HG02981 (cell line): Measurements from ENCODE around the gene RHBDF1.

Experiments
- ATAC-seq: cut with Tn5 transposase; IDR thresholded peaks from one replicate; pipeline ENCODE4 v1.9.1; 2021; ENCODE audit warnings: mild to moderate bottlenecking, moderate library complexity; ENCODE audit not compliant: unreplicated experiment

RHBDF1 gene

DNA sequence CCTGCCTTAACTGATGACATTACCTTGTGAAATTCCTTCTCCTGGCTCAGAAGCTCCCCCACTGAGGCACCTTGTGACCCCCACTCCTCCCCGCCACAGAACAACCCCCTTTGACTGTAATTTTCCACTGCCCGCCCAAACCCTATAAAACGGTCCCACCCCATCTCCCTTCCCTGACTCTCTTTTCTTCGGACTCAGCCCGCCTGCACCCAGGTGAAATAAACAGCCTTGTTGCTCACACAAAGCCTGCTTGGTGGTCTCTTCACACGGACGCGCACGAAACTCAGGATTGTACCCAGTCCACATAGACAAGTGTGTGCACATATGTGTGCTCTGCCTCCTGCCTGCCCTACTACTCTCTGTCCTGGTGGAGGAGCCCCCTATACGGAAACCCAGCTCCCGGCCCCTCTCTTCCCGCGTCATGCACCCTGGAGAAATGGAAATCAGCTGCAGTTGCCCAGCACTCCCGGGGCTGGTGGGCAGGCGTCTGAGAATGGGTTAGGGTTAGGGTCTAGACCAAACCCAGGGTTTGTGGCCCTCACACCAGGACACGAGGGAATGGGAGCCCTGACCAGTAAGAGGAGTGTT is 2.4 kb upstream of the RHBDF1 start:
- ATAC-seq: no peak

DNA sequence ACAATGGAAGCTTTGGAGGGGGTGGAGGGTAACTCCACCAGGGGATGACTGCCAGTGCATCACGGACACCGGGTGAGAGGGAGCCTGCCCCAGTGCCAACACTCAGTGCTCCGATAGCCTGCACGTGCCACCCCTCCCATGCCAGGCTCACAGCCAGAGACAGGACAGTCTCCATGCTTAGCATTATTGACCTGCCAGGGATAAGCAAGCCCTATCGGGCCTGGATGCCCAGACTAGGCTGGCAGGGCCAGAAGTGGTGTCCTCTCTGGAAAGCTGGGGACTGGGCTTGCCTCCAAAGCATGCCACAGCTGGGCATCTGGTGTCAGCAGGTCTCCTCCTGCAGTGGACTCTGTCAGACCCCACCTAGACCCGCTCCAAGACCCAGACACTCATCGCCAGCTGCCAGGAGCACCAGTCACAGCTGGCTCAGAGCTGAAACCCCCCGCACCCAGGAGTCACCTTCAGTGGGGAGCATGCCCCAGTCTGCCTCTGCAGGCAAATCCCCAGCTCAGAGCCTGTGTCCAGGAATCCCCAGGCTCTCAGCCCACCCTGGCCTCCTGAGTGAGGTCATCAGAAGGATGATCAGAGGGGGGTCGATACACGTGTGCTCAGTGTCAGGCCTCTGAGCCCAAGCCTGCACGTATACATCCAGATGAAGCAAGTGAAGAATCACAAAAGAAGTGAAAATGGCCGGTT is 1.8 kb upstream of the RHBDF1 start:
- ATAC-seq: no peak

GRCh38 chr16:71540-72401 is 660 bp downstream of the RHBDF1 start:
- no peak for ATAC-seq

DNA sequence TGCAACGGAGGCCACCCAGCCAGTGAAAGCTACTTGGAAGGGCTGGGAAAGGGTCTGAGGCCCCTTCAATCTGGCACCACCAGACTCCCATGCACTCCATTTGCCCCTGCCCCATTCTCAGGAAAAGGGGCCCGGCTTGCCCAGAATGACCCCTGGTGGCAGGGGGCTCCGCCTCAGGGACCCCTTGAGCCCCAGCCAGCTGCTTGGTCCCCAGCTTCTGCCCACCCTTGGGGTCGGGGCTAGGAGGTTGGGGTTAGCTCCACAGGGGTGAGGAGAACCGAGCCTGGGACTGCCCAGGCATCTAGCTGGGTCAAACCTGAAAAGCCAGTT is 1.3 kb downstream of the RHBDF1 start:
- no peak for ATAC-seq

DNA sequence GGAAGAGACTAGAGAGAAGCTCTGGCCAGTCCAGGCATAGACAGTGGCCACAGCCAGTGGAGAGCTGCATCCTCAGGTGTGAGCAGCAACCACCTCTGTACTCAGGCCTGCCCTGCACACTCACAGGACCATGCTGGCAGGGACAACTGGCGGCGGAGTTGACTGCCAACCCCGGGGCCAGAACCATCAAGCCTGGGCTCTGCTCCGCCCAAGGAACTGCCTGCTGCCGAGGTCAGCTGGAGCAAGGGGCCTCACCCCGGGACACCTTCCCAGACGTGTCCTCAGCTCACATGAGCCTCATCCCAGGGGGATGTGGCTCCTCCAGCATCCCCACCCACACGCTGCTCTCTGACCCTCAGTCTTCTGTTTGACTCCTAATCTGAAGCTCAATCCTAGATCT is 3.2 kb downstream of the RHBDF1 start:
- ATAC-seq: no peak

- no peak for ATAC-seq
Measured at GRCh38 chr16:67884-68789, 4.3 kb downstream of the RHBDF1 start.

DNA sequence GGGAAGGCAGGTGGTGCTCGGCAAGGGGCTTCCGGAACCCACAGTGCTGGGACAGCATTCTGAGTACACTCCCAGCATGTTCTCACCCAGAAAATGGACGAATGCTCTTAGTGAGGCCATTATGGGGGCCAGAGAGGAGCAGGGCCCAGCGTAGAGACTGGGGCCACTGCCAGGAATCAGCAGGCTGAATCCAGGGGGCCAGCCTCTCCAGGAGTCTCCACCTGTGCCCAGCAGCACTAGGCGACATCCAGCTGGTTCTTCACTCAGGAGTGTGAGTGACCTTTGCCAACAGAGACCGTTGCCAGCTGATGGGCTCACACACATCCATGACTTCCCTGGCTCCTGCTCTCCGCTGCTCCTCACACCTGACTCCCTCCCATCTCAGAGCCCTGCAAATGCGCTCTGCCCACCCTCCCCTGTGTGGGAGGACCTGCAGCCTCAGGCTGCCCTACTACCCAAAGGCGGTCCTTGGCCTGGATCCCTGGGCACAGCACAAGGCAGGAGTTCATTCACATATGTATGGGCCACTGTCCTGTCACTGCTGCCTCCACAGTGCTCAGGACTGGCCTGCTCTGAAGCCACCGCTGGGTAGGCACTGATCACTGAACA is 5.1 kb downstream of the RHBDF1 start:
- no peak for ATAC-seq

- ATAC-seq: no peak
Measured at GRCh38 chr16:66309-67182, 5.9 kb downstream of the RHBDF1 start.

GRCh38 chr16:65745-66144 is 6.7 kb downstream of the RHBDF1 start:
- ATAC-seq: no peak

- no peak for ATAC-seq
Measured at GRCh38 chr16:64914-65255, 7.5 kb downstream of the RHBDF1 start.

- no peak for ATAC-seq
Measured at GRCh38 chr16:63998-64913, 8.2 kb downstream of the RHBDF1 start.

DNA sequence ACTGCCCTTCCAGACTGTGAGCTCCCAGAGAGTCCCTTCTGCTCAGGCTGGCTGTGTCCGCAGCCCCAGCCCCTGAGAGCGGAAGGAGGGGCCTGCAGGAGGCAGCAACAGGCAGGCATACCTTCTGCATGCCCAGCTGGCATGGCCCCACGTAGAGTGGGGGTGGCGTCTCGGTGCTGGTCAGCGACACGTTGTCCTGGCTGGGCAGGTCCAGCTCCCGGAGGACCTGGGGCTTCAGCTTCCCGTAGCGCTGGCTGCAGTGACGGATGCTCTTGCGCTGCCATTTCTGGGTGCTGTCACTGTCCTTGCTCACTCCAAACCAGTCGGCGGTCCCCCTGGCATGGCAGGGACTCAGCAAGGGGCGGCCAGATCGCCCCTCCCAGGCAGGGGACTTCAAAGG is 9.0 kb downstream of the RHBDF1 start:
- ATAC-seq: no peak

DNA sequence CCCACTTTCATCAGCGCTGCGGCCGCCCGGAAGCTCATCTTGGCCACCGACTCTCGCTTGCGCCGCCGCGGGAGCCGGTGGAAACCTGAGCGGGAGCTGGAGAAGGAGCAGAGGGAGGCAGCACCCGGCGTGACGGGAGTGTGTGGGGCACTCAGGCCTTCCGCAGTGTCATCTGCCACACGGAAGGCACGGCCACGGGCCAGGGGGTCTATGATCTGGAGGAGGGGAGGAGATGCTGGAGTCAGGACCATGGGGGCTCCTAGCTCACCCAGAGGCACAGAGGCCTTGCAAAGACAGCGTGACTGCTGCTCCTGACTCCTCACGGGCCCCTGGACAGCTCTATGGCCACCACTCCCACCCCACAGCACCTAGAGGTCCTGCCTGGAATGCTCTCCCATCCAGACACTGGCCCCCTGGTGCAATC is 9.5 kb downstream of the RHBDF1 start:
- ATAC-seq: no peak

GRCh38 chr16:62283-62967 is 10.0 kb downstream of the RHBDF1 start:
- no peak for ATAC-seq

DNA sequence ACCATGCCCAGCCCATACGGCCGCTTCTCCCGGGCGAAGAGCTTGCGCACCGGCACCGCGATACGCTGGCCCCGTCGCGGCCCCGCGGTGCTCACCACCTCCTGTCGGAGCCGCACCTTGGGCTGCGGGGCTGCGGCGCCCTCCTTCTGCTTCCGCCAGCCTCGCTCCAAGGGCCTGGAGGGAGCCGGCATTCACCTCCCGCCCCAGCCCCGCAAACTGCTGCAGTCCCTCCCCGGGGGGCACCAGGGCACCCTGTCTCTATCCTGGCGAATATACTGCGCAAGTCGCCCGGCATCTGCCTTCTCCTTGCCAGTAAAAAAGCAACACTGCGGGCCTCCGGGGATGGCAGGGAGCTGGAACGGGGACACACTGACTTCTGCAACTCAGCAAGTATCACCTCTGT is 10.6 kb downstream of the RHBDF1 start:
- ATAC-seq: no peak

DNA sequence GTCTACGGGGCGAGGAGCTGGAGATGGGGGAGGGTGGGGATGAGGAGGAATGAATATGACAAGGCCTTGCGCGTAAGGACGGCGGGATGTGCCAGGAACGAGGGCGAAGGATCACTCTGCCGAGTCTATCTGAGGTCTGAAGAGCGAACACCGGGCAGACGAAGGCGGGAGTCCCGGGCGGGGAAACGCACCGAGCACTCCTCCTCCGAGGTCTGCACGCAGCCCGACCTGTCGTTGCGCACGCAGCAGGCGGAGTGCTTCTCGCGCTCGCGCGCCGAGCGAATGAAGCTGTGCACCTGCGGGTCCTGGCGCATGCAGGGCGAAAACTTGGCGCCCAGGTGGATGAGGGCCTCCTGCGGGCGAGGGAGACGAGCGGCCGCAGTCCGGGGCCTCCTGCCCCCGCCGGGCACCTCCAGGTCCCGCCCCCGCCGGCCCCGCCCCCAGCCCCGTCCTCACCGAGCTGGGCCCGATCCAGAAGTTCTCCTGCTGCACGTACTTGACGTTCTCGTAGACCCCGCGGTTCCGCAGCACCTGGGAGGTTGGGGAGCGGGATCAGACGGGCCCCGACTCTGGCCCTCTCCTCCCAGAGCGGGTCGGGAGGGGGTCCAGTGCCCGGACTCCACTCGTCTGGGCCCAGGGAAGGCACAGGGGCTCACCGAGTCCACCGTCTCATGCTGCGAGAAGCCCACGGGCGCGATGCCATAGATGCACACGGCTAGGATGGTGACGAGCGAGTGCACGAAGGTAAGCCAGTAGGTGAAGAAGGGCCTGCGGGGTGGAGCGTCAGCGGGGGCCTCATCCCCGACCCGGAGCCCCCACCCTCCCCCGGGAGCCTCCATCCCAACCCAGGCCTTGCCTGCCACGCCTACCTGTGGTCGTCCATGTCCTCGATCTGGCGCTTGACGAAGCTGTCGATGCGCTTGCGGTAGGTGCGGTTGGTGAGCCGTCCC is 11.2 kb downstream of the RHBDF1 start:
- ATAC-seq: no peak

- no peak for ATAC-seq
Measured at GRCh38 chr16:60166-60565, 12.3 kb downstream of the RHBDF1 start.
